H1 (cell line): ENCODE data around the gene SLC35F1.

Source experiments
- CHD2 ChIP-seq: IDR thresholded peaks from 2 replicates; pipeline ENCODE4 v1.6.1; 2012; ENCODE audit warnings: low read length, improper control_type of control experiment
- FOSL1 ChIP-seq: IDR thresholded peaks from 2 replicates; pipeline ENCODE4 v1.6.1; 2011; ENCODE audit warnings: mild to moderate bottlenecking, low read depth, low read length, moderate library complexity; ENCODE audit not compliant: insufficient read depth
- GABPA ChIP-seq: IDR thresholded peaks from 2 replicates; pipeline ENCODE4 v1.6.1; 2011; ENCODE audit warnings: mild to moderate bottlenecking, low read length, moderate library complexity, borderline replicate concordance; ENCODE audit not compliant: insufficient read depth
- HDAC2 ChIP-seq, 2 experiments: fragments of 300-600 bp in 1 of 2; sonication (generic) in 1 of 2; IDR thresholded peaks; 2 replicates each; pipeline ENCODE4 v1.6.1; 2011 to 2012; ENCODE audit warnings: low read depth in 2 of 2, low read length in 2 of 2, mild to moderate bottlenecking in 2 of 2, moderate library complexity in 2 of 2, borderline replicate concordance in 1 of 2, inconsistent platforms in 1 of 2
- NRF1 ChIP-seq: IDR thresholded peaks from 2 replicates; pipeline ENCODE4 v1.6.1; 2011; ENCODE audit warnings: mild to moderate bottlenecking, low read depth, low read length, improper control_type of control experiment
- POLR2A ChIP-seq, 2 experiments: IDR thresholded peaks; 1 replicate in 1 of 2; 2 replicates in 1 of 2; pipeline ENCODE4 v1.6.1; 2011; ENCODE audit warnings: low read depth in 2 of 2, low read length in 2 of 2, mild to moderate bottlenecking in 2 of 2; ENCODE audit errors: control extremely low read depth in 1 of 2
- RNF2 ChIP-seq: fragments of 200-900, 300-1000 bp; sonication (generic); IDR thresholded peaks from 2 replicates; pipeline ENCODE4 v1.7.1; 2016; ENCODE audit warnings: borderline replicate concordance, low read depth, mild to moderate bottlenecking, antibody characterized with exemption, low read length; ENCODE audit not compliant: poor library complexity, severe bottlenecking; ENCODE audit errors: missing control alignments

- TF ChIP-seq POLR2A (IDR thresholded peaks at IDR 0.05; ENCODE audit: control extremely low read depth in 1 of 2, low read depth in 2 of 2, low read length in 2 of 2) (no peak), CHD2 (no peak), NRF1 (no peak), HDAC2 (IDR thresholded peaks at IDR 0.05; ENCODE audit: borderline replicate concordance in 1 of 2, low read depth in 2 of 2, low read length in 2 of 2) (no peak), FOSL1 (no peak), RNF2 (no peak), GABPA (no peak)
Measured at GRCh38 chr6:117861545-117861944, 45.5 kb upstream of the SLC35F1 start.
